MCF 10A (cell line): ENCODE results near the gene PLEKHG7. TPM values are rescaled to one million over a fixed set of nuclear protein-coding genes. Genes with fewer than 3 reads are reported as not detected.
"Not testable (repeated sequence)": the region's sequence is repeated elsewhere in the genome, so short reads cannot be mapped to it uniquely, and the experiment has no call there.

Source experiments
- BruUV-seq: library from RNA; stranded (reverse); fragments of 400-500 nt; replicated peaks from 2 replicates; lab custom pipeline; 2021; lab: Mats Ljungman, UMichigan
- CTCF ChIA-PET: fragments of 300-600 bp; sonication (Branson Sonifier 250); formaldehyde crosslinking; extraction: SDS; loops from one replicate; lab custom pipeline; 2021; ENCODE audit warnings: antibody characterized with exemption, inconsistent platforms; lab: Yijun Ruan, JAX
- POLR2A ChIA-PET: fragments of 300-600, 350-650 bp; sonication (Branson Sonifier 250); formaldehyde crosslinking; extraction: SDS; loops from one replicate; lab custom pipeline; 2020; ENCODE audit warnings: antibody characterized with exemption, inconsistent platforms; lab: Yijun Ruan, JAX
- DNase-seq: peaks from one replicate; pipeline ENCODE4 v3.0.0-alpha.2; 2018; ENCODE audit not compliant: unreplicated experiment
- H3K27ac Mint-ChIP-seq: one replicate; pipeline ENCODE4 v1.8.0; 2022; ENCODE audit warnings: mild to moderate bottlenecking, low read depth, mixed read lengths; ENCODE audit not compliant: unreplicated experiment
- H3K27me3 Mint-ChIP-seq: one replicate; pipeline ENCODE4 v1.8.0; 2022; ENCODE audit warnings: mixed read lengths; ENCODE audit not compliant: insufficient read depth, unreplicated experiment
- H3K36me3 Mint-ChIP-seq: one replicate; pipeline ENCODE4 v1.8.0; 2022; ENCODE audit warnings: mild to moderate bottlenecking, moderate library complexity, mixed read lengths; ENCODE audit not compliant: insufficient read depth, unreplicated experiment
- H3K4me1 Mint-ChIP-seq: one replicate; pipeline ENCODE4 v1.8.0; 2022; ENCODE audit warnings: mixed read lengths; ENCODE audit not compliant: insufficient read depth, unreplicated experiment
- H3K4me3 Mint-ChIP-seq: one replicate; pipeline ENCODE4 v1.8.0; 2022; ENCODE audit warnings: mild to moderate bottlenecking, moderate library complexity, mixed read lengths; ENCODE audit not compliant: unreplicated experiment
- H3K9me3 Mint-ChIP-seq: one replicate; pipeline ENCODE4 v1.8.0; 2022; ENCODE audit warnings: mixed read lengths; ENCODE audit not compliant: unreplicated experiment
- intact Hi-C: fragments of 100-400 bp; cut with micrococcal nuclease; formaldehyde crosslinking; loops from 2 replicates; pipeline ENCODE4 v1.14.1; 2022
- total RNA-seq: library from RNA; stranded (reverse); gene quantifications from 2 replicates; pipeline ENCODE4 v1.2.3, GENCODE V29; 2022
- TF ChIP-seq, protein P1 (sequence below): fragments of 200-600 bp; IDR thresholded peaks from one replicate; pipeline ENCODE4 v1.8.0; 2022; ENCODE audit warnings: antibody characterized with exemption, mild to moderate bottlenecking; ENCODE audit not compliant: unreplicated experiment

PLEKHG7 gene
- total RNA-seq, 1 experiment from 2014 or later, result not detected

DNA sequence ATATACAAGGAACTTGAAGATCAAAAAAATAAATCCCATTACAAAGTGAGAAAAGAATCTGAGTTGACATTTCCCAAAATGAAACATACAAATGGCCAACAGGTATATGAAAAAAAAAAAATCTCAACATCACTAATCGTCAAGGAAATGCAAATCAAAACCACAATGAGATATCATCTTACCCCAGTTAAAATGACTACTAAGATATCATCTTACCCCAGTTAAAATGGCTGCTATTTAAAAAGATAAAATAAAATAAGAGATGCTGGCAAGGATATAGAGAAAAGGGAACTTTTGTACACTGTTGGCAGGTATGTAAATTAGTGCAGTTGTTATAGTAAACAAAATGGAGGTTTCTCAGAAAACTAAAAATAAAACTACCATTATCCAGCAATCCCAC lies 44.4 kb downstream of the PLEKHG7 start:
- no TSS peak for BruUV-seq
- Mint-ChIP-seq H3K4me3 (no peak overlapping the region), H3K27me3 (no peaks in the 10 kb centered on the region), H3K36me3 (no peaks in the 10 kb centered on the region), H3K4me1 (peaks cover 18% of the 10 kb centered on the region), H3K9me3 (peaks cover 7% of the 10 kb centered on the region), H3K27ac (no peak overlapping the region)
- ChIA-PET CTCF (no interaction called here), POLR2A (no interaction called here)
- intact Hi-C loops, result no loop called here
- TF ChIP-seq, protein P1, sequence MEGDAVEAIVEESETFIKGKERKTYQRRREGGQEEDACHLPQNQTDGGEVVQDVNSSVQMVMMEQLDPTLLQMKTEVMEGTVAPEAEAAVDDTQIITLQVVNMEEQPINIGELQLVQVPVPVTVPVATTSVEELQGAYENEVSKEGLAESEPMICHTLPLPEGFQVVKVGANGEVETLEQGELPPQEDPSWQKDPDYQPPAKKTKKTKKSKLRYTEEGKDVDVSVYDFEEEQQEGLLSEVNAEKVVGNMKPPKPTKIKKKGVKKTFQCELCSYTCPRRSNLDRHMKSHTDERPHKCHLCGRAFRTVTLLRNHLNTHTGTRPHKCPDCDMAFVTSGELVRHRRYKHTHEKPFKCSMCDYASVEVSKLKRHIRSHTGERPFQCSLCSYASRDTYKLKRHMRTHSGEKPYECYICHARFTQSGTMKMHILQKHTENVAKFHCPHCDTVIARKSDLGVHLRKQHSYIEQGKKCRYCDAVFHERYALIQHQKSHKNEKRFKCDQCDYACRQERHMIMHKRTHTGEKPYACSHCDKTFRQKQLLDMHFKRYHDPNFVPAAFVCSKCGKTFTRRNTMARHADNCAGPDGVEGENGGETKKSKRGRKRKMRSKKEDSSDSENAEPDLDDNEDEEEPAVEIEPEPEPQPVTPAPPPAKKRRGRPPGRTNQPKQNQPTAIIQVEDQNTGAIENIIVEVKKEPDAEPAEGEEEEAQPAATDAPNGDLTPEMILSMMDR, result no peak
- no peak for DNase-seq

DNA sequence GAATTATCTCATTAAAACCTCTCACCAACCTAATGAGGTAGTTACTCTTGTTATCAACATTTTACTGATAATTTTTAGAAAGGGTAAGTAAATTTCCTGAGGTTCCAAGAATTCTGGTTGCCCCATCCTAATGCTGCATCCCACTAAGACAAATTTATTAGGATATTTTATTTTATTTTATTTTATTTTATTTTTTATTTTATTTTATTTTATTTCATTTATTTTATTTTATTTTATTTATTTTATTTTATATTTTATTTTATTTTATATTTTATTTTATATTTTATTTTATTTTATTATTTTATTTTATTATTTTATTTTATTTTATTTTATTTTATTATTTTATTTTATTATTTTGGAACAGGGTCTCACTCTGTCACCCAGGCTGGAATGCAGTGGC lies 46.9 kb downstream of the PLEKHG7 start:
- Mint-ChIP-seq H3K9me3 (peaks cover 15% of the 10 kb centered on the region), H3K4me1 (peaks cover 18% of the 10 kb centered on the region)
- H3K27ac Mint-ChIP-seq, H3K4me3 Mint-ChIP-seq, H3K36me3 Mint-ChIP-seq, BruUV-seq, POLR2A ChIA-PET, DNase-seq, H3K27me3 Mint-ChIP-seq, intact Hi-C loops: not testable (repeated sequence)
- CTCF ChIA-PET, result interaction anchor here (0.5 to 0.7 kb wide), 2 partner anchors 10 to 1156 kb away, joined by 3 read pairs; no protein-coding TSS in a partner anchor

DNA sequence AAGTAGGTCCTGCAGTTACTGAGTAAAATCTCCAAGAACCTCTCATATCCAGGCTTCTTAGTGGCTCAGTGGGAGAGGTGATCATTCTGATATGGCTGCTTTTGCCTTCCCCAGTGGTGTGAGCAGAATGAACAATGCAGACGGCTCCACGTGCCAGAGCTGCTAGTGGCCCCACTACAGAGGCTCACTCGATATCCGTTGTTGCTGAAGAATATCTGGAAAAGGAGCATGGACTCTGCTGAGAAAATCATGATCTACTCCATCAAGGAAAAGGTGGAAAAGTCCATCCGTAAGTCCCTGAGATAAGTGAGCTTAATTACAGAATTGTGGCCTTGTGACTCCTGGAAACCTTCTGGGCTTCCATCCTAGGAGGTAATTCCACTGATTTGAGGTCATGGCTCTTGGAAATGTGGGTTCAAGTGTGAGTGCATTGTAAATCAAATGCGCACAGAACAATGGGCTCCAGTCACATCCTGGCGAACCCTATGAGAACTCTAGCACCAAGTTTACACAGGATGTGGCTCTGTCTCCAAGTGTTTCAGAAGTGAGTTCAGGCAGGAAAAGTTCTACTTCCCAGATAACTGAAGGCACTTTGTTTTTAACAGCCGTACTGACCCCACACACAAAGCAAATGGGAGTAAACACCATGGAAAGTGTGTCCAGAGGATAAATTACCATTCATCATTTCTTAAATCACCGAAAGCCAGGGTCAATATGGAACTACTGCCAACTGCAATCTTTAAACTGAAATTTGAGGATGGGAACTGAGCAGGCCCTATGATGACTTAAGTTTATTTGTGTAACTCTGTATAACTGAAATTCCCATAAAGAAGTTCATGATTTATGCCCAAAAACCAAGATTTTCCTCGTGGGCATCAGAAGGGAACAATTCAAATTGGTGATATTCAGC lies 51.4 kb downstream of the PLEKHG7 start:
- H3K36me3 Mint-ChIP-seq, result no peaks in the 10 kb centered on the region
- DNase-seq, result no peak
- peaks cover 2% of the 10 kb centered on the region for H3K4me1 Mint-ChIP-seq
- BruUV-seq, result no TSS peak
- intact Hi-C loops, result no loop called here
- no peaks in the 10 kb centered on the region for H3K27me3 Mint-ChIP-seq
- TF ChIP-seq, protein P1, result no peak
- H3K9me3 Mint-ChIP-seq, result peaks cover 8% of the 10 kb centered on the region
- POLR2A ChIA-PET, result no interaction called here
- H3K27ac Mint-ChIP-seq, result no peak overlapping the region
- no peak overlapping the region for H3K4me3 Mint-ChIP-seq
- CTCF ChIA-PET, result interaction anchor here (0.6 to 0.7 kb wide), 2 partner anchors 54 to 489 kb away, joined by 3 read pairs; no protein-coding TSS in a partner anchor

DNA sequence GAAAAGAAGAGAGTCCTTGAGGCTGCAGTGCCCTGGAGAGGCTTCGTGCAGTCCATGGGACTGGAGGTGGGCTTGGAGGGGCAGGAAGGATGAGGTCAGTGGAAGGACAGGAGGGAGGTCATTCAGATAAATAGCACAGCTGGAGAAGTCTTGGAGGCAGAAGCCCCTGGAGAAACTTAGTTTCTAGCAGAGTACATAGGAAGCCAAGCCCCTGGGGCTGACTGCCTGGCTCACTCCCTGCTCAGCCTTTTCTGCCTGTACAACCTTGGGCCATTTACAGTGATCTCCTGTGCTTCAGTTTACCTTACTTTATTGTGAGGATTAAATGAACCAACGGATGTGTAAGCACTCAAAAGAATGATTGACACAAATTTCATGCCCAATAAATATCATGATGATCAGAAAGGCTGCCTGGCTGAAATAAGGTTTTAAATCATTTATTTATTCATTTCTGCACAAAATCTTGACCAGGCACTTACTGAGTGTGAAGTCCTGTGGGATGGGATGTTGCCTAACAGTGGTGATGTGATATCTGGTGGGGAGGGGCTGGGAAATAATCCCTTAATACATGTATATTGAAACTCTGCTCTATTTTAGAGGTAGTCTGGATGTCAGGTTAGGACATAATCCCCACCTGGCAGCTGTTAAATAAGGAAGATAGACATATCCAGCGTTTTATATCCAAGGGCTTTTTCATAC lies 54.3 kb downstream of the PLEKHG7 start:
- DNase-seq, result no peak
- intact Hi-C loops, result no loop called here
- TF ChIP-seq, protein P1, result no peak
- H3K4me1 Mint-ChIP-seq, result peaks cover 16% of the 10 kb centered on the region
- peaks cover 8% of the 10 kb centered on the region for H3K9me3 Mint-ChIP-seq
- no peak overlapping the region for H3K4me3 Mint-ChIP-seq
- no peaks in the 10 kb centered on the region for H3K27me3 Mint-ChIP-seq
- POLR2A ChIA-PET, result interaction anchor here (1.4 kb wide), 1 partner anchor 11 kb away, joined by 3 read pairs; no protein-coding TSS in a partner anchor
- no peaks in the 10 kb centered on the region for H3K36me3 Mint-ChIP-seq
- no peak overlapping the region for H3K27ac Mint-ChIP-seq
- BruUV-seq, result no TSS peak
- CTCF ChIA-PET, result no interaction called here
